Measurements from ENCODE around the gene CDCP2.

The CDCP2 gene

GRCh38 chr1:54088385-54088784 is 64.4 kb downstream of the CDCP2 start:
- H3K27me3 ChIP-seq (ENCODE audit: control insufficient read depth, insufficient read depth, low read length): no peaks in the 10 kb centered on the region
- H3K4me1 ChIP-seq (ENCODE audit: control insufficient read depth, insufficient read depth, low read length): peaks cover 17% of the 10 kb centered on the region
- no peaks in the 10 kb centered on the region for H3K36me3 ChIP-seq (ENCODE audit: control insufficient read depth, insufficient read depth, low read length)
- no peaks in the 10 kb centered on the region for H3K9me3 ChIP-seq (ENCODE audit: control insufficient read depth, low read length)
- no peak overlapping the region for H3K4me3 ChIP-seq (ENCODE audit: low read length)
- no peak overlapping the region for H3K9ac ChIP-seq (ENCODE audit: low read length)

DNA sequence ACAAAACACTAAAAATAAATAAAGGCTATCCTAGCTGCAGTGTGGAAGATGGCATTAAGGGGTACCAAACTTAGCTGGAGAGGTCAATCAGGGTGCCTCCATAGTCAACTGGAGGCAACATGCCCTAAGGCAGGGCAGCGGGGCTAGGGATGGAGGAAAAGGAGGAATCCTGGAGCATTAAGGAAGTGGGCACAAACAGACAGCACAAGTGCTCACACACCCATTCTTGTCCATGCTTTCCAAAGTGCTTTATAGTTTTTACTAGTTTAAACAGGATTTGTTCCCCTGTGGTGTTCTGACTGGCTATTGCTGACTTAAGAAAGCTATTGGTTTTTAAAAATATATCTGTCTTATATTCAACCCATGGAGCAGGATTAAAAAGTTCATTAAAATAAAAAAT is 66.0 kb downstream of the CDCP2 start:
- Histone ChIP-seq H3K9me3 (ENCODE audit: control insufficient read depth, low read length) (no peaks in the 10 kb centered on the region), H3K4me1 (ENCODE audit: control insufficient read depth, insufficient read depth, low read length) (peaks cover 4% of the 10 kb centered on the region), H3K9ac (ENCODE audit: low read length) (no peak overlapping the region), H3K36me3 (ENCODE audit: control insufficient read depth, insufficient read depth, low read length) (no peaks in the 10 kb centered on the region), H3K27me3 (ENCODE audit: control insufficient read depth, insufficient read depth, low read length) (no peaks in the 10 kb centered on the region), H3K4me3 (ENCODE audit: low read length) (no peak overlapping the region)

DNA sequence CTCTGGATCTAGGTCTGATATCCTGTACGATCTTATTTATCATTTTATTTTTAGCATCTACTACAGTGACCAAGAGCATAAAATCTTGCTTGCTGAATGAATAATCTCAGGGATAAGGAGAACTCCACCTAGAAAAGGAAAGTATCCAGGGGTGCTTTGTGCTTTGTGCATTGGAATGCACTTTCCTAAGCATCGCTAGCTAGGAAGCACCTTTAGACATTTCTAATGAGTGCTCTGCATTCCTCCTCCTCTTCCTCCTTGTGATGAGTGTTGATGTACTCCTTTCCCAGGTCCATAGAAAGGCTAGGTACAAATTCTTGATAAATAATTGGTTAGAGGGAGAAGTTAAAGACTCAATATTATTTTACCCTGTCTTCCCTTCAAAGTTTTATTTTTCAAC is 68.0 kb downstream of the CDCP2 start:
- no peaks in the 10 kb centered on the region for H3K9me3 ChIP-seq (ENCODE audit: control insufficient read depth, low read length)
- no peak overlapping the region for H3K4me3 ChIP-seq (ENCODE audit: low read length)
- no peaks in the 10 kb centered on the region for H3K36me3 ChIP-seq (ENCODE audit: control insufficient read depth, insufficient read depth, low read length)
- no peaks in the 10 kb centered on the region for H3K27me3 ChIP-seq (ENCODE audit: control insufficient read depth, insufficient read depth, low read length)
- no peak overlapping the region for H3K9ac ChIP-seq (ENCODE audit: low read length)
- H3K4me1 ChIP-seq (ENCODE audit: control insufficient read depth, insufficient read depth, low read length): peaks cover 15% of the 10 kb centered on the region
